GM21528 (cell line): ENCODE results near the gene SIAH1.
"Not testable (repeated sequence)": the region's sequence is repeated elsewhere in the genome, so short reads cannot be mapped to it uniquely, and the experiment has no call there.

Experiments
- ATAC-seq: cut with Tn5 transposase; IDR thresholded peaks from one replicate; pipeline ENCODE4 v1.9.1; 2021; ENCODE audit warnings: mild to moderate bottlenecking, moderate library complexity; ENCODE audit not compliant: unreplicated experiment, low FRiP score

Gene SIAH1

GRCh38 chr16:48335961-48336360 lies 49.3 kb downstream of the SIAH1 start:
- no peak for ATAC-seq

DNA sequence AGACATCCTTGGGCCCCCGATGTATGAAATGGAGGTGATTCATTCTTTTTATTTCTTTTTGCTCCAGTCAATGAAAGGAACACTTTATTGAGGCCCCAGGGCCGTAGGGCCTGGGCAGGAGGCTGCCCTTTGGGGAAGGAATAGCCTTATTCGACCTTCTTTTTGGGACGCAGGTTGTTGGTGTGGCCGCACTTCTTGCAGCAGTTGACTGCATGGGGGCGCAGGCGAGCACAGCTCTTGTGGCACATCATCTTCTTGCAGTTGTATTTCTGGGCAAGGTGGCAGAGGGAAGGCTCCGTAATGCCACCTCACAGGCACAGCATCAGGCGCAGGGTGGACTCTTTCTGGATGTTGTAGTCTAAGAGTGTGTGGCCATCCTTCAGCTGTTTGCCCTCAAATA lies 50.9 kb downstream of the SIAH1 start:
- ATAC-seq: no peak

GRCh38 chr16:48332978-48333377 lies 52.2 kb downstream of the SIAH1 start:
- no peak for ATAC-seq

DNA sequence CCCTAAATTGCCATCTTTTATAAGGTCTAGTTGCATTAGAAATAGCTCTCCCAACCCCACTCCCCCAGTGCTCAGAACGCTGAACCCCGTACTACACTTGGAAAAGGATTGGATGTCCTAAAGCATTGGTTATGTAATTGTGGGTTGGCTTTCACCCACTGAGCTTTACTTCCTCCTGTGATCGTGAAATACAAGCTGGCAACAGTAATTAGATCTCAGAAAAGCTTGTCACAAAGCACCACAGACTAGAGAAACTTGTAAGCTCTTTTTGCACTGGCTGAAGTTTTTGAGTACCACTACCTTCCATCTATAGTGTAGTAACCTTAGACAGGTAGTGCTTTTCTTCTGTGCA lies 54.4 kb downstream of the SIAH1 start:
- ATAC-seq: no peak

DNA sequence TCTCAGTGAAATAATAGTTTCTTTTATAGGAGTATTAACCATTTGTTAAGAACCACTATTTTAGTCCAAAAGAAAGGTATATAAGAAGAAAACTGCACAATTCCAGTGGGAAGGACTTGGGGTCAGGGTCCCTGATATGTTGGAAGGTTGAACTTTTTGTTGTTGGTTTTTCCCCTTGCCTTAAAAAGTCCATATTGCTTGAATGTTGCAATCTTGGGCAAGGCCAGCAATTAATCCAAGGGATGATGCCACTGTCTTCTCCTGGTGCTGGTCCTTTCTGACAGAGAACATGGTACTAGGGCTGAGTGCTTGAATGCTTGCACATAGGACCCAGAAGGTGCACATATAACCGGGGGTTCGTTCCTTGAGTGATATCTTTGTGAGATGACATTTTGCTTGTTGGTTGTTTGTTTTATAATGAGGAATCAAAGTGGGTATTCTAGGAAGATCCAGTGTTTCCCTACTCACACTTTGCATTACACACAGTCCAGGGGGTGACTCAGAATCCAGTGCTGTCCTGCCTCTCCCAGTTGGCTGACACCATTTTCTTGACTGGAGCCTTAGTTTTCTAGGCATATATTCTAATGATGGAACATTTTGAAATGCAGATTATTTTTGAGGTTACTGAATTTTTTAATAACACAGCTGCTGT lies 54.9 kb downstream of the SIAH1 start:
- ATAC-seq: no peak

DNA sequence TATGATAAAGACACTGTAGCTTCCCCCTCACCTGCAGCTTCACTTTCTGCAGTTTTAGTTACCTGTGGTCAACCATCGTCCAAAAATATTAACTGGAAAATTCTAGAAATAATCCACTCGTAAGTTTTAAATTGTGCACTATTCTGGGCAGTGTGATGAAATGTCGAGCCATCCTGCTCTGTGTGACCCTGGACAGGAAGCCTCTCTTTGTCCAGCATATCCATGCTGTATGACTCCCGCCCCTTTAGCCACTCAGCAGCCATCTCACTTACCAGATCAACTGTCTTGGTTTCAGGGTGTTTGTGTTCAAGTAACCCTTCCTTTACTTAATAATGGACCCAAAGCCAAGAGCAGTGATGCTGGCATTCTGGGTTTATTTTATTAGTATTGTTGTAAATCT lies 56.1 kb downstream of the SIAH1 start:
- no peak for ATAC-seq

- ATAC-seq: no peak
Observed at GRCh38 chr16:48326915-48327314, 58.3 kb downstream of the SIAH1 start.

- no peak for ATAC-seq
Observed at GRCh38 chr16:48323783-48324775, 61.1 kb downstream of the SIAH1 start.

DNA sequence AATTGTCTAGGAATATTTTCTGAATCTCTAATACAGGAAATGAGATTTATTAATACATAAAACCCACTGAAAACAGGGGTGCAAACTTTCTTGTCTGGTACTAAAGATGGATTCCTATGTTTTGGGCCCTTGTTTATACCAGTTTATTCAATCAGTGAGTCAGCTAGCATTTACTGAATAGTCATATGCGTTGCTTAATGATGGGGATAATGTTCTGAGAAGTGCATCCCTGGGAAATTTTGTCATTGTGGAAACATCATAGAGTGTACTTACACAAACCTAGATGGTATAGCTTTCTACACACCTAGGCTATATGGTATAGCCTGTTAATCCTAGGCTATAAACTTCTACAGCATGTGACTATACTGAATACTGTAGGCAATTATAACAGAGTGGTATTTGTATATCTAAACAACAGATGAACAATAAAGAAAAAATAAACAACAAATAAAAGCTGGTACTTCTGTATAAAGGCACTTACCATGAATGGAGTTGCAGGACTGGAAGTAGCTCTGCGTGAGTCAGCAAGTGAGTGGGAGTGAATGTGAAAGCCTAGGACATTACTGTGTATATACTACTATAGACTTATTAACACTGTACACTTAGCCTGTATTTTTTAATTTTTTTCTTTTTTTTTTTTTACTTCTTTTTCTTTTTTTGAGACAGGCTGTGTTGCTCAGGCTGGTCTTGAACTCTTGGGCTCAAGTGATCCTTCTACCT lies 63.7 kb downstream of the SIAH1 start:
- ATAC-seq: no peak

DNA sequence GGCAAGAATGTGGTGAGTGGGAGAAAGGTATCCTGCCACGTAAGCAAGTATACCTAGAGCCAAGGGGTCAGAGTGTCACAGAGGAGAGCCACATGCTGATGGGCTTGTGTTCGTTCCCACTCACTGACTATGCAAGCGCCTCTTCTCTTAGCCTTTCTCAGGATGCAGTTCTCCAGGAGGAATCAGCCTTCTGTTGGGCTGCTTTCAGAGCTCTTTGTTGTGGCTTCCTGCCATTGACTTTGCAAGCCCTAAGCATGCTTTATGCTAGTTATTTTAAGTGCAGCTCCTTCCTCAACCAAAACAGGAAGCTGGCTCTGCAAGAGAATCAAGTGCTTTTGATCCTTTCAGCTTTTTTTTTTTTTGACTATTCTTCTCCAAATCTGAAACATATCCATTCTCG lies 66.6 kb downstream of the SIAH1 start:
- ATAC-seq: no peak

DNA sequence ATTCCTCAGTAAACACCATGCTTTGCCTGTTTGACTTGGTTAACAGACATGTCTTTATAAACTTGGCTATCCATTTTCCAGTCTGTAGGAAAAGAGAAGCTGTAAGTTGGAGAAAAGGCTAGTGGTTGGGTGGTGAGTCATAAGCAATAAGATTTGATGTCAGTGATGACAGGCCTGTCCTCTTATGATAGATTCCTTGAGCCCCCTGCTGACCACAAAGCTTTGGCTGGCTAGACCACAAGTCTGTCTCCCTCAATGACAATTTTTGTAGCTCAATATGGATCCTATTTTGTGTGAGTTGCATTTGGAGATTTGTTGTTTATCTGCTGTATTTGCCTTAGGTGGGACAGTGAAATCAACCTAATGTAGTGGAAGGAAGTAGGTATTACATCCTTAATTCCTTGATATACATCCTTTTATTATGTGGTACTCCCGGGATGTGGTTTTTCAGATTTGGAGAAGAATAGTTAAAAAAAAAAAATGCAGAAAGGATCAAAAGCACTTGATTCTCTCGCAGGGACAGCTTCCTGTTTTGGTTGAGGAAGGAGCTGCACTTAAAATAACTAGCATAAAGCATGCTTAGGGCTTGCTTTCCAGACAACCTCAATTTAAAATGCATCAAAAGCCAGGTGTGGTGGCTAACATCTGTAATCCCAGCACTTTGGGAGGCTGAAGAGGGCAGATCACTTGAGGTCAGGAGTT lies 67.4 kb downstream of the SIAH1 start:
- ATAC-seq: no peak

DNA sequence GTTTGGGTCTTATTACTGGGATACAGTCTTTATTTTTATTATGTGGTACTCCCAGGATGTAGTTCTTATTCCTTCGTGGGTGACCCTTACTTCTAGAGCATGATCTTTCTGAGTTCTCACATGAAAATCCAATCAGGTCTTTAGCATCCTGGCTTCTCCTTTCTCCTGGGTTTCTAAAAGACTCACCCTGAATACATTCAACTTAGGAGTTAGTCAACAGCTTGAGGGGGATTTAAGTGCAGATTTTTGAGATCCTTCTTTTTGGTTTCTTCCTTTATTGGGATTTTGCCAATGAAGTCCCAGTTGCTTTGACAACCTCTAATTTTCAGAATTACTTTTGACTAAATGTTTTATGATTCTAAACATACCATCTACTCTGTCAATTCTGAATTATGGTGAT lies 68.2 kb downstream of the SIAH1 start:
- ATAC-seq: no peak

- not testable (repeated sequence) for ATAC-seq
Observed at GRCh38 chr16:48313905-48314304, 71.3 kb downstream of the SIAH1 start.

DNA sequence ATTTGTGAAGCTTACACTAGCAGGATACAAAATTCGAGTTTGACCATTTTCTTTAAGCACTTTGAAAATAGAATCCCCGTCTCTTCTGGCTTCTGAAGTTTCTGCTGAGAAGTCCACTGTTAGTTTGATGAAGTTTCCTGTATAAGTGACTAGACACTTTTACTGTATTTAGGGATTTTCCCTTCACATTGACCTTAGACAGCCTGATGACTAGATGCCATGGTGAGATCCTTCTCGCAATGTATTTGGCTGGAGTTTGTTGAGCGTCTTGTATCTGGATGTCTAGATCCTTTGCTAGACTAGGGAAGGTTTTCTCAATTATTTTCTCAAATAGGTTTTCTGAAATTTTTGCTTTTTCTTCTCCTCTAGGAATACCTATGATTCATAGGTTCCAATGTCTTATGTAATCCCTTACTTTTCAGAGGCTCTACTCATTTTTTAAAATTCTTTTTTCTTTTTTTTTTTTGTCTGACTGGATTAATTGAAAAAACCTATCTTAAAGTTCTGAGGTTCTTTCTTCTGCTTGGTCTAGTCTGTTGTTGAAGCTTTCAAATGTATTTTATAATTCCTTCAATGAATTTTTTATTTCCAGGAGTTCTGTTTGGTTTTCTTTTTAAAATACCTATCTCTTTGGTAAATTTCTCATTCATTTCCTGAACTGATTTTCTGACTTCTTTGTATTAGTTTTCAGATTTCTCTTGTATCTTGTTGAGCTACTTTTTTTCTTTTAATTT lies 74.1 kb downstream of the SIAH1 start:
- no peak for ATAC-seq
